ENCODE results near the gene SMAD6. TPM values are rescaled to one million over a fixed set of nuclear protein-coding genes. Genes with fewer than 3 reads are reported as not detected.

SMAD6 gene
- total and polyA plus RNA-seq, 2 of the 4 experiments (the other 2 are of a cell fraction) = 4.8 to 8.5 TPM

DNA sequence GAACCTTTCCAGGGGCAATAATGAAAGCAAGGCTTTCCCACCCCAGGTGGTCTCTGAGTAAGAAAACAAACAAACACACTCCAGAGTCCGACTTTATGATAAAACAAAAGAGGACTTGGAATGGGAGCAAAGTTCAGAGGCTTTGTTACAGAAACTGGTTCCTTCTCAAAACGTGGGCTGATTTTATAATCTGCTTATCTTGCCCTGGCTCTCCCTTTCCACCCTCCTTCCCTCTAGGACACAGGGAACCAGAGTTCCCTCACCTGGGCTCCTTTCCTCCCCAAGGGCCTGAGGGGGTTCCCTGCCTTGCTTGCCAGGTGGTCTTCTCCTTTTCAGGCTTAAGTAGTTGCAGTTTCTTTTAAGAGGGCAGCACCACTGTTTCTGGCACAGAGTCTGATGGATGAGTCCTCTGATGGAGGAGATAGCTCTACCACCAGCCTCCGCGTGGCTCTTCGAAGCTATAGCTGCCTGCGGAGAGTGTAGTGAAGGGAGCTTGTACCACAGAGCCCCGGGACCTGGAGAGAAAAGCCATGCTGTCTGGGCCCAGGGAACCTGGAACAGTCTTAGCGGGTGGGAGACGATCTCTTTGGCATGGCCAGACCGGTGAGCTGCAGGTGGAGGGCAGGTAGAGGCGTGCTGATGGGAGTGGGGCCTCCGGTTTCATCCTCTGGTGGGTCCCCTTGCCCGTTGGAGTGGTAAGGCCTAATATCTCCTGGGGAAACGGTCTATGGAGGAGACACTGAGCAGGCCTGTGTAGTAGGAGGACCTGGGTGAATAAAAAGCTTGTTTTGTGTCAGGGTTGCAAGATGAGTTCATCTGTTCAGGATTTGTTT is 68.7 kb downstream of the SMAD6 start (continued):
- no peak for TF ChIP-seq ELK1 (IDR thresholded peaks at IDR 0.05; ENCODE audit: borderline replicate concordance, low read depth, low read length)
- TF ChIP-seq RCOR1 (IDR thresholded peaks at IDR 0.05; ENCODE audit: insufficient replicate concordance, low read length) = no peak

- Histone ChIP-seq H3K27ac (ENCODE audit: insufficient read depth, low read length) (no peak overlapping the region), H3K4ac (ENCODE audit: low read depth, low read length) (0 out of 2 replicates have a peak overlapping the region, but pooled peaks have one; percentile 2), H2AK5ac (ENCODE audit: low read depth, low read length) (no peak overlapping the region; the same call in 1 of the 2 replicates), H4K8ac (ENCODE audit: low read depth in 2 of 2, low read length in 2 of 2) (no peak overlapping the region), H3K4me3 (ENCODE audit: insufficient read depth, low read depth, low read length) (no peak overlapping the region), H2AFZ (replicated peaks; ENCODE audit: low read length, poor library complexity) (no peak overlapping the region), H4K20me1 (ENCODE audit: insufficient read depth, low read length) (peaks cover 11% of the 10 kb centered on the region), H3K9me1 (ENCODE audit: insufficient read depth, low read length) (peaks cover 23% of the 10 kb centered on the region), H4K5ac (ENCODE audit: low read depth, low read length) (no peak overlapping the region), H4K91ac (ENCODE audit: insufficient read depth, low read depth, low read length) (no peak overlapping the region), H3K9ac (ENCODE audit: low read depth, low read length) (no peak overlapping the region), H2BK15ac (ENCODE audit: low read depth, low read length) (no peak overlapping the region), H3K4me2 (ENCODE audit: low read depth, low read length) (no peak overlapping the region), H3K18ac (ENCODE audit: low read depth, low read length) (no peak overlapping the region), H3K4me1 (ENCODE audit: control insufficient read depth, insufficient read depth, low read length) (peaks cover 43% of the 10 kb centered on the region), H3K56ac (ENCODE audit: extremely low read depth, insufficient read depth, low read length) (no peak overlapping the region), H3K9me3 (ENCODE audit: control insufficient read depth, insufficient read depth, low read length) (no peaks in the 10 kb centered on the region), H2BK20ac (ENCODE audit: low read depth, low read length) (no peak overlapping the region), H3K36me3 (ENCODE audit: control insufficient read depth, insufficient read depth, low read length) (no peaks in the 10 kb centered on the region), H2BK5ac (ENCODE audit: low read depth, low read length, poor library complexity, severe bottlenecking) (no peak overlapping the region), H2BK120ac (ENCODE audit: low read depth, low read length) (no peak overlapping the region), H3K23ac (ENCODE audit: low read depth, low read length) (no peak overlapping the region), H2AK9ac (replicated peaks; ENCODE audit: low read depth, low read length, poor library complexity) (no peak overlapping the region), H3K14ac (replicated peaks; ENCODE audit: low read depth, low read length) (no peak overlapping the region), H3K79me1 (ENCODE audit: low read depth in 1 of 2, low read length in 2 of 2) (peaks cover 9 to 84% of the 10 kb centered on the region in 2 experiments; a peak in 3 of 4 replicates), H3K27me3 (ENCODE audit: control insufficient read depth, insufficient read depth, low read length) (no peaks in the 10 kb centered on the region)
- ATAC-seq (ENCODE audit: low read depth) (no peak), DNase-seq (no peak)
- dilution Hi-C loops (cut with HindIII; ENCODE audit: low sequenced_read_pairs, unreplicated experiment) = no loop called here
- ChIA-PET CTCF (interaction anchor here (0.9 kb wide), 1 partner anchor 80 kb away, joined by 3 read pairs; no protein-coding TSS in a partner anchor), POLR2A (ENCODE audit: unreplicated experiment) (interaction anchor here (0.6 kb wide), 1 partner anchor 71 kb away, joined by 7 read pairs; no protein-coding TSS in a partner anchor)
- TF ChIP-seq POLR2A (IDR thresholded peaks at IDR 0.05; ENCODE audit: low read depth, low read length) (no peak), NFE2L2 (IDR thresholded peaks at IDR 0.05; ENCODE audit: low read depth, low read length) (no peak), SMC3 (IDR thresholded peaks at IDR 0.05; ENCODE audit: low read depth, low read length) (no peak), FOS (IDR thresholded peaks at IDR 0.05; ENCODE audit: low read depth, low read length) (no peak), MAFK (IDR thresholded peaks at IDR 0.05; ENCODE audit: low read depth, low read length) (no peak)
- intact Hi-C loops (cut with micrococcal nuclease) = loop anchor here (5.0 kb wide), 3 partner anchors 81 to 169 kb away; no protein-coding TSS in a partner anchor
- no TSS peak for BruUV-seq (replicated peaks)
- in situ Hi-C loops (cut with MboI; ENCODE audit: low sequenced_read_pairs) = loop anchor here (5.0 kb wide), 1 partner anchor 64 kb away; no protein-coding TSS in a partner anchor
- 80% methylated on average over 1 of the region's 5 CpGs; no CpG with 5 or more reads in 1 of the 2 experiments for WGBS, 2 experiments (ENCODE audit: extremely low coverage in 2 of 2, insufficient read length in 1 of 2)
Measured at GRCh38 chr15:66771351-66771650, 69.3 kb downstream of the SMAD6 start.

Data from IMR-90 (cell line).